K562 (cell line): Measurements from ENCODE around the gene LMAN1. TPM values are rescaled to one million over a fixed set of nuclear protein-coding genes. Genes with fewer than 3 reads are reported as not detected.
A peak's percentile ranks its signal among the peaks of the same experiment; 100 is the strongest.

Experiments used
- ATAC-seq: fragments of 200-7000 bp; cut with Tn5 transposase; 3 replicates; pipeline ENCODE4 v1.9.1; 2020; ENCODE audit warnings: moderate library complexity
- BruUV-seq: library from RNA; stranded (reverse); fragments of 400-500 nt; replicated peaks from 2 replicates; lab custom pipeline; 2021; lab: Mats Ljungman, UMichigan
- CTCF ChIA-PET: fragments of 300-600 bp; formaldehyde crosslinking; extraction: SDS; loops from one replicate; lab custom pipeline; 2021; ENCODE audit warnings: low intra/inter-chr PET ratio; lab: Yijun Ruan, JAX
- POLR2A ChIA-PET: fragments of 300-600, 350-650 bp; sonication (Branson Sonifier 250); formaldehyde crosslinking; extraction: SDS; loops from one replicate; lab custom pipeline; 2021; ENCODE audit warnings: antibody characterized with exemption, inconsistent platforms; lab: Yijun Ruan, JAX
- DNase-seq, 4 experiments: peaks; one replicate each; pipeline versions ENCODE4 v3.0.0 to v3.0.0-alpha.2; 2011 to 2018; ENCODE audit warnings: low spot score in 3 of 4, mixed read lengths in 3 of 4; ENCODE audit errors: extremely low read depth in 1 of 4
- FAIRE-seq: peaks from 2 replicates; lab custom pipeline; 2011; peaks lifted over from hg19 to GRCh38; lab: Jason Lieb, UNC
- H2AFZ ChIP-seq: 2 replicates; pipeline ENCODE4 v1.6.0; 2011; ENCODE audit warnings: low read depth, low read length, control low read depth, inconsistent platforms
- H3K27ac ChIP-seq: fragments of 200-600 bp; 3 replicates; pipeline ENCODE4 v1.8.0; 2011; ENCODE audit warnings: low read depth, mild to moderate bottlenecking, control low read depth, inconsistent platforms, low read length, moderate library complexity, mixed read lengths; ENCODE audit errors: extremely low read depth
- H3K27me3 ChIP-seq, 2 experiments: fragments of 300-600 bp in 1 of 2; 2 replicates in 1 of 2; 3 replicates in 1 of 2; pipeline versions ENCODE4 v1.6.0 to v1.8.0; 2011; ENCODE audit warnings: inconsistent platforms in 2 of 2, low read length in 2 of 2, mild to moderate bottlenecking in 1 of 2, mixed read lengths in 1 of 2, moderate library complexity in 1 of 2; ENCODE audit not compliant: control insufficient read depth in 2 of 2, insufficient read depth in 2 of 2
- H3K36me3 ChIP-seq: fragments of 300-600 bp; 3 replicates; pipeline ENCODE4 v1.8.0; 2011; ENCODE audit warnings: mild to moderate bottlenecking, low read length, inconsistent platforms; ENCODE audit not compliant: control insufficient read depth, insufficient read depth
- H3K4me1 ChIP-seq, 2 experiments: fragments of 200-600 bp in 1 of 2; replicated peaks in 1 of 2; 2 replicates in 1 of 2; 3 replicates in 1 of 2; pipeline versions ENCODE4 v1.5.1 to v1.8.0; 2011; ENCODE audit warnings: inconsistent platforms in 2 of 2, low read length in 2 of 2, mild to moderate bottlenecking in 1 of 2, mixed read lengths in 1 of 2, moderate library complexity in 1 of 2; ENCODE audit not compliant: control insufficient read depth in 2 of 2, insufficient read depth in 2 of 2
- H3K4me2 ChIP-seq: 2 replicates; pipeline ENCODE4 v1.6.1; 2011; ENCODE audit warnings: low read length, control low read depth, inconsistent platforms, mixed read lengths; ENCODE audit not compliant: insufficient read depth
- H3K4me3 ChIP-seq: fragments of 200-600 bp; sonication (generic), shearing (Covaris generic); 2 replicates; pipeline ENCODE4 v1.5.1; 2016; ENCODE audit warnings: control low read depth, inconsistent platforms
- H3K79me2 ChIP-seq: fragments of 200-600 bp; 3 replicates; pipeline ENCODE4 v1.8.0; 2011; ENCODE audit warnings: low read length, inconsistent platforms; ENCODE audit not compliant: control insufficient read depth, insufficient read depth
- H3K9ac ChIP-seq, 2 experiments: 2 replicates each; pipeline versions ENCODE4 v1.6.0 to v1.6.1; 2011; ENCODE audit warnings: low read depth in 2 of 2, low read length in 2 of 2, control low read depth in 1 of 2, inconsistent platforms in 1 of 2, mild to moderate bottlenecking in 1 of 2, mixed read lengths in 1 of 2; ENCODE audit not compliant: insufficient read depth in 1 of 2
- H3K9me1 ChIP-seq: one replicate; pipeline ENCODE4 v1.6.0; 2011; ENCODE audit warnings: inconsistent platforms, mild to moderate bottlenecking, low read length, moderate library complexity; ENCODE audit not compliant: control insufficient read depth, insufficient read depth
- H3K9me3 ChIP-seq: replicated peaks from 2 replicates; pipeline ENCODE4 v1.5.1; 2011; ENCODE audit warnings: low read depth, low read length, inconsistent platforms; ENCODE audit not compliant: control insufficient read depth, insufficient read depth
- H4K20me1 ChIP-seq: replicated peaks from 2 replicates; pipeline ENCODE4 v1.6.1; 2011; ENCODE audit warnings: low read length, inconsistent platforms, mixed read lengths; ENCODE audit not compliant: control insufficient read depth, insufficient read depth
- C11orf30 ChIP-seq: fragments of 450-650 bp; IDR thresholded peaks from 2 replicates; pipeline ENCODE4 v1.6.1; 2016; ENCODE audit warnings: low read depth, mild to moderate bottlenecking
- ESRRA ChIP-seq: fragments of 450-650 bp; IDR thresholded peaks from 2 replicates; pipeline ENCODE4 v1.6.1; 2014; ENCODE audit warnings: low read depth, mild to moderate bottlenecking, moderate library complexity, borderline replicate concordance
- MAFG ChIP-seq: fragments of 450-650 bp; conservative IDR thresholded peaks from 2 replicates; pipeline ENCODE4 v1.6.1; 2016; ENCODE audit warnings: missing genetic modification characterization, missing compliant biosample characterization
- NFE2 ChIP-seq: IDR thresholded peaks from 2 replicates; pipeline ENCODE4 v1.6.1; 2014; ENCODE audit warnings: antibody characterized with exemption, low read depth
- NFE2L1 ChIP-seq: fragments of 450-650 bp; IDR thresholded peaks from 2 replicates; pipeline ENCODE4 v1.6.1; 2016; ENCODE audit warnings: missing genetic modification characterization, low read depth, mild to moderate bottlenecking, missing compliant biosample characterization, moderate library complexity, borderline replicate concordance
- PATZ1 ChIP-seq: fragments of 250-450 bp; sonication (Bioruptor Pico); IDR thresholded peaks from 2 replicates; pipeline ENCODE4 v1.5.0; 2020; ENCODE audit warnings: mild to moderate bottlenecking, borderline replicate concordance
- ZNF431 ChIP-seq: sonication (generic); formaldehyde crosslinking; IDR thresholded peaks from 2 replicates; pipeline ENCODE4 v1.8.0; 2022; ENCODE audit warnings: mild to moderate bottlenecking, missing genetic modification reagents
- WGBS: fragments of 100-300 bp; shearing (Covaris generic); methylation state at CpG from one replicate; pipeline ENCODE4 v1.1.6; 2016; ENCODE audit warnings: low coverage, mixed read lengths; ENCODE audit not compliant: insufficient coverage; ENCODE audit errors: missing lambda C conversion rate; 5-methylcytosine and 5-hydroxymethylcytosine counted together
- in situ Hi-C: fragments of 300-500 bp; cut with MboI; formaldehyde crosslinking; loops from 4 replicates; pipeline ENCODE4 v1.15.0; 2018; ENCODE audit warnings: inconsistent platforms, mixed read lengths
- intact Hi-C: fragments of 100-400 bp; cut with micrococcal nuclease; formaldehyde crosslinking; loops from 2 replicates; pipeline ENCODE4 v1.14.2; 2022
- polyA plus RNA-seq, 8 experiments: library from polyadenylated mRNA; depleted of rRNA in 4 of 8; stranded (reverse) in 5 of 8; unstranded in 3 of 8; fragments of >200 nt; fragmentation: Nextera tagmentation in 2 of 8; fragmentation: Illumina TruSeq in 1 of 8; extraction: Ambion mirVana in 2 of 8; extraction: Trizol in 1 of 8; gene quantifications; 2 replicates each; pipeline versions ENCODE4 v1.2.1 to v1.2.3, GENCODE V29; 2011 to 2014; ENCODE audit warnings: inconsistent platforms in 1 of 8, missing spikeins in 1 of 8
- total RNA-seq, 7 experiments: library from RNA; depleted of rRNA in 6 of 7; stranded (reverse); fragments of >200 nt in 6 of 7; fragmentation: Illumina TruSeq in 2 of 7; extraction: Trizol in 2 of 7; gene quantifications; 2 replicates each; pipeline versions ENCODE4 v1.2.1 to v1.2.3, GENCODE V29; 2011 to 2021; ENCODE audit warnings: low replicate concordance in 1 of 7
- TF ChIP-seq, protein P1 (sequence below): fragments of 450-650 bp; IDR thresholded peaks from 2 replicates; pipeline ENCODE4 v1.6.1; 2017; ENCODE audit warnings: mild to moderate bottlenecking, moderate library complexity

LMAN1 gene
- total and polyA plus RNA-seq, 9 of the 15 experiments (the other 6 are each of a cell fraction or from before 2014, with no cell fraction given): 18.8 to 108 (median 71.2) TPM

GRCh38 chr18:59388817-59389216 lies 29.8 kb upstream of the LMAN1 start:
- H3K9ac ChIP-seq: no peak overlapping the region
- FAIRE-seq (no peak), DNase-seq (no peak), ATAC-seq (no peak)
- POLR2A ChIA-PET: no interaction called here
- CTCF ChIA-PET: no interaction called here
- H3K9me3 ChIP-seq: no peaks in the 10 kb centered on the region
- no peak overlapping the region for H3K27ac ChIP-seq
- H3K9me1 ChIP-seq: no peaks in the 10 kb centered on the region
- no peak overlapping the region for H2AFZ ChIP-seq
- TF ChIP-seq PATZ1 (CRISPR knock-in tag) (no peak), NFE2 (peak; percentile 72), MAFG (tag) (peak; percentile 77), C11orf30 (peak; percentile 62; the same call in 1 of the 2 replicates), ESRRA (peak; percentile 48; the same call in 1 of the 2 replicates), NFE2L1 (tag) (peak; percentile 42; the same call in 1 of the 2 replicates), ZNF431 (CRISPR knock-in tag) (no peak)
- TF ChIP-seq, protein P1, sequence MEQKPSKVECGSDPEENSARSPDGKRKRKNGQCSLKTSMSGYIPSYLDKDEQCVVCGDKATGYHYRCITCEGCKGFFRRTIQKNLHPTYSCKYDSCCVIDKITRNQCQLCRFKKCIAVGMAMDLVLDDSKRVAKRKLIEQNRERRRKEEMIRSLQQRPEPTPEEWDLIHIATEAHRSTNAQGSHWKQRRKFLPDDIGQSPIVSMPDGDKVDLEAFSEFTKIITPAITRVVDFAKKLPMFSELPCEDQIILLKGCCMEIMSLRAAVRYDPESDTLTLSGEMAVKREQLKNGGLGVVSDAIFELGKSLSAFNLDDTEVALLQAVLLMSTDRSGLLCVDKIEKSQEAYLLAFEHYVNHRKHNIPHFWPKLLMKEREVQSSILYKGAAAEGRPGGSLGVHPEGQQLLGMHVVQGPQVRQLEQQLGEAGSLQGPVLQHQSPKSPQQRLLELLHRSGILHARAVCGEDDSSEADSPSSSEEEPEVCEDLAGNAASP: no peak
- H3K4me1 ChIP-seq: no peaks in the 10 kb centered on the region
- in situ Hi-C loops: no loop called here
- intact Hi-C loops: no loop called here
- H4K20me1 ChIP-seq: no peaks in the 10 kb centered on the region
- H3K36me3 ChIP-seq: no peaks in the 10 kb centered on the region
- H3K27me3 ChIP-seq: peaks cover 0 to 8% of the 10 kb centered on the region in 2 experiments; a peak in 4 of 5 replicates
- H3K4me2 ChIP-seq: no peak overlapping the region
- H3K4me3 ChIP-seq: no peak overlapping the region
- H3K79me2 ChIP-seq: no peaks in the 10 kb centered on the region
- WGBS: 4% methylated on average over 4 of the region's 4 CpGs
- BruUV-seq: no TSS peak
